Measurements from ENCODE around the gene MKNK1.

DNA sequence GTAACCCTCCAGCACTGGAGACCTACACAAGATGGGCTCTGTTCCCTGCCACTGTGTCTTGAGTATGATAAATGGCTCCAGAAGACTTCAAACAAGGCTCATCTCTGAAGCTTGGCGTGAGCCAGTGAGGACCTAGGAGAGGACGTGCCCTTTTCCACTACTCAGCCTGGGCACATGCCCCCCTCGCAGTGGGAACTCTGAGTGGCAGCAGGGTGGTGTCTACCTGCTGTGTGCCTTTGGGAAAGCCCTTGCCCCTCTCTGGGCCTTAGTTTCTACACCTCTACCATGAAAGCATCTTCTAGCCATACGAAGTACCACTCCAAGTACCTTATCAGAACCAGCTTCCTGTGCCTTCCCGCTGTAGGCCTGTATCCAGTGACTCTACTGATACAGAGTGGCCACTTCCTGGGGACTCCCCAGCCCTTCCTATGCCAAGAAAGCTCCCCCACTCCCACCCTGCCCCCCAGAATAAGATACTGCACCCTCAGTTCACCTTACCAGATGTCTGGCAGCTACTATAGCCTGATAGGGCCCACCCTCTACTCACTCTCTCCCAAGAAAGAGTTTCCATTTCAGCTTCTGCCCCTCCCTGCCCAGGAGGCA lies 15.7 kb upstream of the MKNK1 start:
- TF ChIP-seq EP300 (IDR thresholded peaks at IDR 0.05), result no peak
- TF ChIP-seq, protein P1, sequence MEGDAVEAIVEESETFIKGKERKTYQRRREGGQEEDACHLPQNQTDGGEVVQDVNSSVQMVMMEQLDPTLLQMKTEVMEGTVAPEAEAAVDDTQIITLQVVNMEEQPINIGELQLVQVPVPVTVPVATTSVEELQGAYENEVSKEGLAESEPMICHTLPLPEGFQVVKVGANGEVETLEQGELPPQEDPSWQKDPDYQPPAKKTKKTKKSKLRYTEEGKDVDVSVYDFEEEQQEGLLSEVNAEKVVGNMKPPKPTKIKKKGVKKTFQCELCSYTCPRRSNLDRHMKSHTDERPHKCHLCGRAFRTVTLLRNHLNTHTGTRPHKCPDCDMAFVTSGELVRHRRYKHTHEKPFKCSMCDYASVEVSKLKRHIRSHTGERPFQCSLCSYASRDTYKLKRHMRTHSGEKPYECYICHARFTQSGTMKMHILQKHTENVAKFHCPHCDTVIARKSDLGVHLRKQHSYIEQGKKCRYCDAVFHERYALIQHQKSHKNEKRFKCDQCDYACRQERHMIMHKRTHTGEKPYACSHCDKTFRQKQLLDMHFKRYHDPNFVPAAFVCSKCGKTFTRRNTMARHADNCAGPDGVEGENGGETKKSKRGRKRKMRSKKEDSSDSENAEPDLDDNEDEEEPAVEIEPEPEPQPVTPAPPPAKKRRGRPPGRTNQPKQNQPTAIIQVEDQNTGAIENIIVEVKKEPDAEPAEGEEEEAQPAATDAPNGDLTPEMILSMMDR (IDR thresholded peaks at IDR 0.05), result no peak
- no peak for TF ChIP-seq POLR2AphosphoS5 (IDR thresholded peaks at IDR 0.05)
- no peak for TF ChIP-seq POLR2A (IDR thresholded peaks at IDR 0.05)

Data from suprapubic skin (tissue), 4 donors.